ENCODE measurements around the gene NME7.

Gene NME7

GRCh38 chr1:169143984-169144383, 223.6 kb downstream of the NME7 start:
- H2AFZ ChIP-seq (ENCODE audit: low read length): no peak overlapping the region
- peaks cover 8% of the 10 kb centered on the region for H3K4me1 ChIP-seq (ENCODE audit: insufficient read depth, low read length, poor library complexity, severe bottlenecking)
- no peaks in the 10 kb centered on the region for H3K9me2 ChIP-seq (replicated peaks; ENCODE audit: low read depth, low read length)
- no peak for TF ChIP-seq CTCF (conservative IDR thresholded peaks at IDR 0.05; ENCODE audit: low read length)
- TF ChIP-seq EZH2phosphoT487 (IDR thresholded peaks at IDR 0.05; ENCODE audit: borderline replicate concordance): no peak
- no peaks in the 10 kb centered on the region for H3F3A ChIP-seq (ENCODE audit: low read depth)
- no peak overlapping the region for H3K9ac ChIP-seq (ENCODE audit: low read depth, low read length, poor library complexity, severe bottlenecking)
- no peaks in the 10 kb centered on the region for H3K27me3 ChIP-seq (ENCODE audit: insufficient read depth, low read length, poor library complexity, severe bottlenecking)
- no peaks in the 10 kb centered on the region for H4K20me1 ChIP-seq (ENCODE audit: insufficient read depth, low read length, poor library complexity, severe bottlenecking)
- no peaks in the 10 kb centered on the region for H3K9me3 ChIP-seq (ENCODE audit: insufficient read depth, low read depth, low read length)
- H3K4me3 ChIP-seq (ENCODE audit: low read length, poor library complexity, severe bottlenecking): no peak overlapping the region
- no peaks in the 10 kb centered on the region for H3K79me2 ChIP-seq (ENCODE audit: insufficient read depth, low read length)
- H3K36me3 ChIP-seq (ENCODE audit: insufficient read depth, low read length): no peaks in the 10 kb centered on the region
- H3K4me2 ChIP-seq (ENCODE audit: low read depth, low read length, poor library complexity, severe bottlenecking): no peak overlapping the region

- H2AFZ ChIP-seq (ENCODE audit: low read length): no peak overlapping the region
- TF ChIP-seq CTCF (conservative IDR thresholded peaks at IDR 0.05; ENCODE audit: low read length) (no peak), EZH2phosphoT487 (IDR thresholded peaks at IDR 0.05; ENCODE audit: borderline replicate concordance) (no peak)
- no peaks in the 10 kb centered on the region for H3K27me3 ChIP-seq (ENCODE audit: insufficient read depth, low read length, poor library complexity, severe bottlenecking)
- H3K79me2 ChIP-seq (ENCODE audit: insufficient read depth, low read length): no peaks in the 10 kb centered on the region
- peaks cover 4% of the 10 kb centered on the region for H3K4me1 ChIP-seq (ENCODE audit: insufficient read depth, low read length, poor library complexity, severe bottlenecking)
- no peak overlapping the region for H3K9ac ChIP-seq (ENCODE audit: low read depth, low read length, poor library complexity, severe bottlenecking)
- H4K20me1 ChIP-seq (ENCODE audit: insufficient read depth, low read length, poor library complexity, severe bottlenecking): no peaks in the 10 kb centered on the region
- no peaks in the 10 kb centered on the region for H3K36me3 ChIP-seq (ENCODE audit: insufficient read depth, low read length)
- no peak overlapping the region for H3K4me3 ChIP-seq (ENCODE audit: low read length, poor library complexity, severe bottlenecking)
- H3F3A ChIP-seq (ENCODE audit: low read depth): no peaks in the 10 kb centered on the region
- H3K4me2 ChIP-seq (ENCODE audit: low read depth, low read length, poor library complexity, severe bottlenecking): no peak overlapping the region
- H3K9me3 ChIP-seq (ENCODE audit: insufficient read depth, low read depth, low read length): no peaks in the 10 kb centered on the region
- H3K9me2 ChIP-seq (replicated peaks; ENCODE audit: low read depth, low read length): no peaks in the 10 kb centered on the region
These were observed 224.3 kb downstream of the NME7 start for GRCh38 chr1:169143346-169143745.

GRCh38 chr1:169142129-169142528, 225.5 kb downstream of the NME7 start:
- Histone ChIP-seq H3K36me3 (ENCODE audit: insufficient read depth, low read length) (no peaks in the 10 kb centered on the region), H3K79me2 (ENCODE audit: insufficient read depth, low read length) (no peaks in the 10 kb centered on the region), H3K4me1 (ENCODE audit: insufficient read depth, low read length, poor library complexity, severe bottlenecking) (no peaks in the 10 kb centered on the region), H3K4me3 (ENCODE audit: low read length, poor library complexity, severe bottlenecking) (no peak overlapping the region), H3K9ac (ENCODE audit: low read depth, low read length, poor library complexity, severe bottlenecking) (no peak overlapping the region), H4K20me1 (ENCODE audit: insufficient read depth, low read length, poor library complexity, severe bottlenecking) (no peaks in the 10 kb centered on the region), H3K4me2 (ENCODE audit: low read depth, low read length, poor library complexity, severe bottlenecking) (no peak overlapping the region), H2AFZ (ENCODE audit: low read length) (no peak overlapping the region), H3K9me3 (ENCODE audit: insufficient read depth, low read depth, low read length) (no peaks in the 10 kb centered on the region), H3F3A (ENCODE audit: low read depth) (no peaks in the 10 kb centered on the region), H3K9me2 (replicated peaks; ENCODE audit: low read depth, low read length) (no peaks in the 10 kb centered on the region), H3K27me3 (ENCODE audit: insufficient read depth, low read length, poor library complexity, severe bottlenecking) (no peaks in the 10 kb centered on the region)
- TF ChIP-seq CTCF (conservative IDR thresholded peaks at IDR 0.05; ENCODE audit: low read length): no peak
- TF ChIP-seq EZH2phosphoT487 (IDR thresholded peaks at IDR 0.05; ENCODE audit: borderline replicate concordance): no peak

All from Loucy (cell line).